NCI-H69 (cell line): Measurements from ENCODE around the gene RMI1.

ENCODE experiments used
- DNase-seq: peaks from one replicate; lab custom pipeline; 2025; lab: John Stamatoyannopoulos, UW

Gene RMI1

GRCh38 chr9:83969602-83970001, 11.0 kb upstream of the RMI1 start:
- no peak for DNase-seq

GRCh38 chr9:83971485-83971884, 9.1 kb upstream of the RMI1 start:
- DNase-seq, result no peak

GRCh38 chr9:83972286-83972685, 8.3 kb upstream of the RMI1 start:
- DNase-seq, result no peak

- no peak for DNase-seq
Observed at GRCh38 chr9:83975300-83975699, 5.3 kb upstream of the RMI1 start.

- DNase-seq, result no peak
Observed at GRCh38 chr9:83976372-83976771, 4.2 kb upstream of the RMI1 start.

GRCh38 chr9:83977196-83977595, 3.4 kb upstream of the RMI1 start:
- DNase-seq, result no peak

GRCh38 chr9:83978992-83979811, 1.4 kb upstream of the RMI1 start:
- DNase-seq, result peak; percentile 95

- peak; percentile 99 for DNase-seq
Observed at GRCh38 chr9:83979812-83980394, 702 bp upstream of the RMI1 start, which contains the start of gene HNRNPK. HNRNPK (minus strand) TSS chr9:83980215; CDS start chr9:83978252, 1,963 bp downstream.

GRCh38 chr9:83981126-83981871, 694 bp downstream of the RMI1 start:
- DNase-seq, result peak; percentile 84

- DNase-seq, result no peak
Observed at GRCh38 chr9:83986195-83986594, 5.6 kb downstream of the RMI1 start.

GRCh38 chr9:83986765-83987401, 6.3 kb downstream of the RMI1 start:
- peak; percentile 76 for DNase-seq

GRCh38 chr9:83987402-83987791, 6.8 kb downstream of the RMI1 start:
- no peak for DNase-seq

GRCh38 chr9:83988411-83988810, 7.8 kb downstream of the RMI1 start:
- DNase-seq, result no peak

- no peak for DNase-seq
Observed at GRCh38 chr9:83991355-83991754, 10.8 kb downstream of the RMI1 start.

GRCh38 chr9:83992407-83992806, 11.8 kb downstream of the RMI1 start:
- peak; percentile 57 for DNase-seq

GRCh38 chr9:83992901-83993300, 12.3 kb downstream of the RMI1 start:
- no peak for DNase-seq

- peak; percentile 15 for DNase-seq
Observed at GRCh38 chr9:83996126-83996525, 15.5 kb downstream of the RMI1 start.

- DNase-seq, result no peak
Observed at GRCh38 chr9:83999141-83999918, 18.7 kb downstream of the RMI1 start.

GRCh38 chr9:84000186-84000585, 19.6 kb downstream of the RMI1 start:
- DNase-seq, result no peak

- no peak for DNase-seq
Observed at GRCh38 chr9:84001621-84002020, 21.0 kb downstream of the RMI1 start.

GRCh38 chr9:84002344-84002743, 21.7 kb downstream of the RMI1 start:
- no peak for DNase-seq

GRCh38 chr9:84003246-84003645, 22.6 kb downstream of the RMI1 start:
- no peak for DNase-seq
